PC-9 (cell line): ENCODE measurements around the gene MARCHF3. TPM values are rescaled to one million over a fixed set of nuclear protein-coding genes. Genes with fewer than 3 reads are reported as not detected.

Source experiments
- BruUV-seq: library from RNA; stranded (reverse); fragments of 400-500 nt; replicated peaks from 2 replicates; lab custom pipeline; 2021; lab: Mats Ljungman, UMichigan
- CTCF ChIA-PET: fragments of 300-600 bp; sonication (Branson Sonifier 250); formaldehyde crosslinking; loops from one replicate; lab custom pipeline; 2022; ENCODE audit warnings: antibody characterized with exemption; lab: Charles Lee
- POLR2A ChIA-PET: fragments of 300-600 bp; sonication (Branson Sonifier 250); formaldehyde crosslinking; loops from one replicate; lab custom pipeline; 2022; ENCODE audit warnings: antibody characterized with exemption; ENCODE audit not compliant: unreplicated experiment; lab: Charles Lee
- DNase-seq, 2 experiments: peaks; one replicate each; pipeline versions ENCODE4 v3.0.0 to v3.0.0-alpha.2; 2015 to 2022; ENCODE audit warnings: mixed read lengths in 1 of 2
- H2AFZ ChIP-seq: fragments of 200-600 bp; sonication (generic); 2 replicates; pipeline ENCODE4 v1.8.1; 2017; ENCODE audit warnings: antibody characterized with exemption
- H3F3A ChIP-seq: fragments of 200-600 bp; sonication (generic); 2 replicates; pipeline ENCODE4 v1.8.1; 2017; ENCODE audit warnings: antibody characterized with exemption, mild to moderate bottlenecking, low read depth; ENCODE audit not compliant: insufficient read depth
- H3K27ac ChIP-seq: fragments of 200-600 bp; sonication (generic); 2 replicates; pipeline ENCODE4 v1.6.1; 2016; ENCODE audit warnings: mixed run types
- H3K27me3 ChIP-seq: fragments of 200-600 bp; sonication (generic); 2 replicates; pipeline ENCODE4 v1.6.1; 2016; ENCODE audit warnings: low read depth, mixed run types; ENCODE audit not compliant: insufficient read depth
- H3K36me3 ChIP-seq: fragments of 200-600 bp; sonication (generic); 2 replicates; pipeline ENCODE4 v1.6.1; 2016; ENCODE audit warnings: low read depth, mixed run types
- H3K4me1 ChIP-seq: fragments of 200-600 bp; sonication (generic); replicated peaks from 2 replicates; pipeline ENCODE4 v1.6.1; 2016; ENCODE audit warnings: mixed run types; ENCODE audit not compliant: insufficient read depth
- H3K4me2 ChIP-seq: fragments of 200-600 bp; sonication (generic); 2 replicates; pipeline ENCODE4 v1.6.1; 2017; ENCODE audit warnings: mixed run types
- H3K4me3 ChIP-seq: fragments of 200-600 bp; sonication (generic); 2 replicates; pipeline ENCODE4 v1.6.1; 2016; ENCODE audit warnings: mixed run types
- H3K79me2 ChIP-seq: fragments of 200-600 bp; sonication (generic); 2 replicates; pipeline ENCODE4 v1.6.1; 2017; ENCODE audit warnings: low read depth, mixed run types
- H3K9me2 ChIP-seq: fragments of 200-600 bp; sonication (generic); 2 replicates; pipeline ENCODE4 v1.8.1; 2017; ENCODE audit warnings: mild to moderate bottlenecking; ENCODE audit not compliant: insufficient read depth
- H3K9me3 ChIP-seq: fragments of 200-600 bp; sonication (generic); 2 replicates; pipeline ENCODE4 v1.8.1; 2016; ENCODE audit warnings: low read depth; ENCODE audit not compliant: insufficient read depth
- H4K20me1 ChIP-seq: fragments of 200-600 bp; sonication (generic); 2 replicates; pipeline ENCODE4 v1.8.1; 2017; ENCODE audit not compliant: insufficient read depth
- EZH2 ChIP-seq: fragments of 200-600 bp; sonication (generic); IDR thresholded peaks from 2 replicates; pipeline ENCODE4 v1.8.0; 2017; ENCODE audit warnings: antibody characterized with exemption, low read depth
- intact Hi-C: fragments of 100-400 bp; cut with micrococcal nuclease; formaldehyde crosslinking; loops from one replicate; pipeline ENCODE4 v1.10.0; 2022; ENCODE audit not compliant: unreplicated experiment
- total RNA-seq: library from RNA; stranded (reverse); gene quantifications from 2 replicates; pipeline ENCODE4 v1.2.3, GENCODE V29; 2021
- TF ChIP-seq, protein P1 (sequence below): fragments of 200-600 bp; sonication (generic); conservative IDR thresholded peaks from 2 replicates; pipeline ENCODE4 v1.6.1; 2017; ENCODE audit warnings: mixed run types, antibody characterized with exemption, mild to moderate bottlenecking, moderate library complexity

MARCHF3 gene
- total RNA-seq, 1 experiment from 2014 or later, result 0.35 TPM

DNA sequence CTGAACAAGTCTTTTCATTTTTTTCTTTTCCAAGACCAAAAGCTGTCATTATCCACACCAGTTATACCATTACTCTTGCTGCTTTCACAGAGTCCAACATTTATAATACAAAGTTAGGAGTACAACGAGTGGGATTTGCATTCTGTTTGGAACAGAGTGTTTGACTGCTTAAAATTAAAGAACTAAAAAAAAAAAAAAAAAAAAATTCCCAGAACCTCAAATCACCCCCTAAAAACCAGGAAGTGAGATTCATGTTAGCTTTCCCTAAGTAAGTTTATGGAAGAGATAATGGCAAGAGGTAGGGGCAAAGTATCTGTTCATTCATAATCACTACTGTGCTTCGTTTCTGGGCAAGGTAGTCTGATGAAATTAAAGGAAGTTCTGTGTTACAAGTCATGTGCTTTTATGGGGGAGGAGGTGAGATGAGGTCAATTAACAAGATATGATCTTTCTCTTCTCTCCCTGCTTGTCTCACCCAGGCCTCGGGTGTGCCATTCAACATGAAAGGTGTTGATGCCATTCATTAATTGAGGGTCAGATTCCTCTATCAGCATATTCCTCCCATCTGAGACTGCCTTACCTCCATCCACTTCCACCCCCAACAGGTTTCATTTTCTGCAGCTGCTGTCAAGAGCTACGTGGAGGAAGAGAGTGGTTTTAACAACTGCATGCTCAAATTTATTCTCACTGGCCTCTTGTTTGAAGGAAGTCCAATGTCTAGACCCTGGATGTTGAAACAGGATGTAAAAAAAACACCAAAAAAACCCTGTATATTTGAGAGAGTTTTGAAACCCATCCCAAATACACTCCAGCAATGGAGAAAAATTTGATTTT is 58.1 kb downstream of the MARCHF3 start:
- intact Hi-C loops, result no loop called here
- ChIA-PET POLR2A (no interaction called here), CTCF (no interaction called here)
- no peaks in the 10 kb centered on the region; the same call in 1 of the 2 replicates for H3K9me2 ChIP-seq
- no peaks in the 10 kb centered on the region for H3K79me2 ChIP-seq
- no peak overlapping the region for H3K4me2 ChIP-seq
- no TSS peak for BruUV-seq
- H3K4me3 ChIP-seq, result no peak overlapping the region
- no peaks in the 10 kb centered on the region for H3K9me3 ChIP-seq
- no peaks in the 10 kb centered on the region for H3K4me1 ChIP-seq
- no peak for DNase-seq
- no peaks in the 10 kb centered on the region for H3K27me3 ChIP-seq
- H3F3A ChIP-seq, result no peaks in the 10 kb centered on the region
- H2AFZ ChIP-seq, result no peak overlapping the region
- H3K27ac ChIP-seq, result no peak overlapping the region
- TF ChIP-seq, protein P1, sequence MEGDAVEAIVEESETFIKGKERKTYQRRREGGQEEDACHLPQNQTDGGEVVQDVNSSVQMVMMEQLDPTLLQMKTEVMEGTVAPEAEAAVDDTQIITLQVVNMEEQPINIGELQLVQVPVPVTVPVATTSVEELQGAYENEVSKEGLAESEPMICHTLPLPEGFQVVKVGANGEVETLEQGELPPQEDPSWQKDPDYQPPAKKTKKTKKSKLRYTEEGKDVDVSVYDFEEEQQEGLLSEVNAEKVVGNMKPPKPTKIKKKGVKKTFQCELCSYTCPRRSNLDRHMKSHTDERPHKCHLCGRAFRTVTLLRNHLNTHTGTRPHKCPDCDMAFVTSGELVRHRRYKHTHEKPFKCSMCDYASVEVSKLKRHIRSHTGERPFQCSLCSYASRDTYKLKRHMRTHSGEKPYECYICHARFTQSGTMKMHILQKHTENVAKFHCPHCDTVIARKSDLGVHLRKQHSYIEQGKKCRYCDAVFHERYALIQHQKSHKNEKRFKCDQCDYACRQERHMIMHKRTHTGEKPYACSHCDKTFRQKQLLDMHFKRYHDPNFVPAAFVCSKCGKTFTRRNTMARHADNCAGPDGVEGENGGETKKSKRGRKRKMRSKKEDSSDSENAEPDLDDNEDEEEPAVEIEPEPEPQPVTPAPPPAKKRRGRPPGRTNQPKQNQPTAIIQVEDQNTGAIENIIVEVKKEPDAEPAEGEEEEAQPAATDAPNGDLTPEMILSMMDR, result no peak
- TF ChIP-seq EZH2, result no peak
- no peaks in the 10 kb centered on the region for H4K20me1 ChIP-seq
- no peaks in the 10 kb centered on the region for H3K36me3 ChIP-seq

GRCh38 chr5:126971455-126972031 is 58.8 kb downstream of the MARCHF3 start:
- CTCF ChIA-PET, result no interaction called here
- no TSS peak for BruUV-seq
- H3K9me2 ChIP-seq, result no peaks in the 10 kb centered on the region; the same call in 1 of the 2 replicates

DNA sequence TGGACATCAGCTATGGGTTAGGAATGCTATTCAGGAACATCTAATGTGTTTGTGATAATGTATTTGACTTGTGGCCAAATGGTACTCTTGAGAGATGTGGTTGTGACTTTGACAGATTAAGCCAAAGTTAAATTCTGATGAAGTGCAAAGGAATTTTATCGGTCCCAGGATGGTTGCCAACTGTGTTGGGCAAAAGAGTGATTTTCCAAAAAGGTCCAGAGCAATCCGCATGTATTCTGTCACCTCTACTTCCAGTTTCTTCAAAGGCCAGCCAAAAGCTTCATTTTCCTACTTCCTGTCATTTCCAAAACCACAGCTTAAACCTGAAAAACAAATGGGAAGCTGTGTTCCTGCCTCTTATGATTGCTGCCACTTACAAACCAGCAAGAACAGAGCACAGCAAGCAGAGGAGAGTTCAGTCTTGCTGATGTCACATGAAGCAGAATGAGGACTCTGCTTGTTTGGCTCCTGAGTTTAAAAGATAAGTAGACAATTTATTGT is 59.8 kb downstream of the MARCHF3 start:
- TF ChIP-seq, protein P1, result no peak
- TF ChIP-seq EZH2, result no peak
- no peaks in the 10 kb centered on the region for H3K79me2 ChIP-seq
- no peaks in the 10 kb centered on the region for H3K9me2 ChIP-seq
- H3F3A ChIP-seq, result no peaks in the 10 kb centered on the region
- no peaks in the 10 kb centered on the region for H3K9me3 ChIP-seq
- BruUV-seq, result no TSS peak
- no peaks in the 10 kb centered on the region for H4K20me1 ChIP-seq
- no peak overlapping the region for H3K4me3 ChIP-seq
- H3K36me3 ChIP-seq, result no peaks in the 10 kb centered on the region
- H3K4me2 ChIP-seq, result no peak overlapping the region
- H3K27me3 ChIP-seq, result no peaks in the 10 kb centered on the region
- intact Hi-C loops, result no loop called here
- peaks cover 3% of the 10 kb centered on the region for H3K4me1 ChIP-seq
- no peak overlapping the region for H3K27ac ChIP-seq
- no peak overlapping the region for H2AFZ ChIP-seq
- ChIA-PET CTCF (no interaction called here), POLR2A (no interaction called here)
- peak in 1 of 2 experiments; percentile 57 for DNase-seq

More at GRCh38 chr5:126971455-126972031, 58.8 kb downstream of the MARCHF3 start:
- Histone ChIP-seq H3K27ac (no peak overlapping the region), H2AFZ (no peak overlapping the region), H3K36me3 (no peaks in the 10 kb centered on the region), H3K9me3 (no peaks in the 10 kb centered on the region), H3K27me3 (no peaks in the 10 kb centered on the region), H3F3A (no peaks in the 10 kb centered on the region), H4K20me1 (no peaks in the 10 kb centered on the region), H3K4me2 (no peak overlapping the region), H3K4me3 (no peak overlapping the region), H3K4me1 (no peaks in the 10 kb centered on the region), H3K79me2 (no peaks in the 10 kb centered on the region)
- no peak for DNase-seq
- TF ChIP-seq, protein P1, result no peak
- no peak for TF ChIP-seq EZH2
- POLR2A ChIA-PET, result no interaction called here
- intact Hi-C loops, result no loop called here
